Kidney epithelial cell (primary cell): Measurements from ENCODE around the gene WBP2. TPM values are rescaled to one million over a fixed set of nuclear protein-coding genes. Genes with fewer than 3 reads are reported as not detected.

Experiments used
- DNase-seq: peaks from one replicate; pipeline ENCODE4 v3.0.0-alpha.2; 2010; ENCODE audit warnings: low read depth
- H3K27me3 ChIP-seq: 2 replicates; pipeline ENCODE4 v1.6.0; 2011; ENCODE audit warnings: low read length; ENCODE audit not compliant: control insufficient read depth, insufficient read depth
- H3K36me3 ChIP-seq: 2 replicates; pipeline ENCODE4 v1.5.1; 2011; ENCODE audit warnings: low read length; ENCODE audit not compliant: control insufficient read depth, insufficient read depth
- H3K4me3 ChIP-seq: 2 replicates; pipeline ENCODE4 v1.5.1; 2011; ENCODE audit warnings: low read depth, mild to moderate bottlenecking, control low read depth, low read length
- total RNA-seq: library from RNA; depleted of rRNA; stranded (reverse); fragments of >200 nt; gene quantifications from 2 replicates; pipeline ENCODE4 v1.2.3, GENCODE V29; 2015
- TF ChIP-seq, protein P1 (sequence below): IDR thresholded peaks from 2 replicates; pipeline ENCODE4 v1.5.1; 2011; ENCODE audit warnings: mild to moderate bottlenecking, moderate library complexity, low read length, control low read depth, inconsistent platforms; ENCODE audit not compliant: insufficient read depth, poor library complexity, severe bottlenecking

The WBP2 gene
- total RNA-seq, 1 donor from 2014 or later, result 105 TPM

DNA sequence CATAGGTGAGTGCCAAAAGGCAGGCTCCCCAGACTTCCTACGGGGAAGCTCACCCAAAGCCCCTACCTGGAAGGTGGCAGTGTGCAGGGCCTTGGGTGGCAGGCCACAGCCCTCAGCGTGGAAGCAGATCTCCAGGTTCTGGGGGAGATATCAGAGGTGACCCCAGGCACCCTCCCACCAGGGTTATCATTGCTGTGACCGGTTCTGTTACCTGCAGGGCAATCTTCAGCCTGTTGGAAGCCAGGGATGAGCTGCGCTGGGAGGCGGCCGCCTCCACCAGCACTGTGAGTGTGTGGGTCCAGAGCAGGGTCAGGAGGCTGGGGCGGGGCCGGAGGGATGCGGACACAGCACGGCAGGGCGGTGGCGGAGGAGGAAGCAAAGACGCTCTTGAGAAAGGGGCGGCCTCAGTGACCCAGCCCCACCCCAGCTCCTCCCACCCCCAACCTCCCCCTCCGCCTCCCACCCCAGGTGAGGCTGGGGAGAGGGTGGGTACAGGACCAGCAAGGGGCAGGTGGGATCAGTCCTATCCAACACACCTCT is 24.0 kb downstream of the WBP2 start:
- Histone ChIP-seq H3K36me3 (no peaks in the 10 kb centered on the region), H3K4me3 (no peak overlapping the region), H3K27me3 (no peaks in the 10 kb centered on the region)
- TF ChIP-seq, protein P1, sequence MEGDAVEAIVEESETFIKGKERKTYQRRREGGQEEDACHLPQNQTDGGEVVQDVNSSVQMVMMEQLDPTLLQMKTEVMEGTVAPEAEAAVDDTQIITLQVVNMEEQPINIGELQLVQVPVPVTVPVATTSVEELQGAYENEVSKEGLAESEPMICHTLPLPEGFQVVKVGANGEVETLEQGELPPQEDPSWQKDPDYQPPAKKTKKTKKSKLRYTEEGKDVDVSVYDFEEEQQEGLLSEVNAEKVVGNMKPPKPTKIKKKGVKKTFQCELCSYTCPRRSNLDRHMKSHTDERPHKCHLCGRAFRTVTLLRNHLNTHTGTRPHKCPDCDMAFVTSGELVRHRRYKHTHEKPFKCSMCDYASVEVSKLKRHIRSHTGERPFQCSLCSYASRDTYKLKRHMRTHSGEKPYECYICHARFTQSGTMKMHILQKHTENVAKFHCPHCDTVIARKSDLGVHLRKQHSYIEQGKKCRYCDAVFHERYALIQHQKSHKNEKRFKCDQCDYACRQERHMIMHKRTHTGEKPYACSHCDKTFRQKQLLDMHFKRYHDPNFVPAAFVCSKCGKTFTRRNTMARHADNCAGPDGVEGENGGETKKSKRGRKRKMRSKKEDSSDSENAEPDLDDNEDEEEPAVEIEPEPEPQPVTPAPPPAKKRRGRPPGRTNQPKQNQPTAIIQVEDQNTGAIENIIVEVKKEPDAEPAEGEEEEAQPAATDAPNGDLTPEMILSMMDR, result no peak
- DNase-seq, result no peak

DNA sequence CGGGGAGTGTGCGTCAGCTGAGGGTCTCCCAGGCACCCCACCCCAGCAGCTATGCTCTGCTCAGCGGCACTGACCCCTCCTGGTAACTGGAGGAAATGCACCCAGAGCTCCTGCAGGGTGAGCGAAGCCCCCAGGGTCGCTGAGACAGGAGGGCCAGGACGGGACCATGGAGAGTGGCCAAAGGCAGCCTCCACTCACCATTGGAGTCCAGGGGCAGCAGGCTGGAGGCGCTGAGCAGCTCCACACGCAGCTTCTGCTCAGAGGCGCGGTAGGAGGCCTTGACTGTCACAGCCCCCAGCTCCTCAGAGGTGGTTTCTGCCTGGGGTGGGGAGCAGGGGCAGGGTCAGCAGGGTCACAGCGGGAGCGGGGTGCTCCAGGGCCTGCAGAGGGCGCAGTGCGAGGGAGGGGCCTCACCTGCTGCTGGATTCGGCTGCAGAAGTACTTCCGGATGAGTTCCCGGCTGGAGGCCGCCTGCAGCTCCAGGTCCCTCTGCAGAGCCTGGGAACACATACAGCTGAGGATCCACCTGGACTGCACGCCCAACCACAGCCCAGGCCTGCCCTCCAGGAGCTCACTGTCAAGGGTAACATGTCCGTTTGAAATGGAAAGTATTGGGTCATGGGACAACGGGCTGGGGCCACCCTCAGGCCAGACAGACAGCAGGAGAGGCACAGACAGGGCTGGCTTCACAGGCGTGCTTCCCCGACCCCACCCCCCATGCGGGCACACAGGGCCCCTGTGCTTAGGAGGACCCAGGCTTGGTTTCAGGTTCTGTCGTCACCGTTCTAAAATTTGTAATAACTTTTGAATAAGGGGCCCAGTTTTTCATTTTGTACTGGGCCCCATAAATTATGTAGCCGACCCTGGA is 24.7 kb downstream of the WBP2 start:
- Histone ChIP-seq H3K4me3 (no peak overlapping the region), H3K27me3 (no peaks in the 10 kb centered on the region), H3K36me3 (no peaks in the 10 kb centered on the region)
- DNase-seq, result no peak
- TF ChIP-seq, protein P1, result peak; percentile 52

DNA sequence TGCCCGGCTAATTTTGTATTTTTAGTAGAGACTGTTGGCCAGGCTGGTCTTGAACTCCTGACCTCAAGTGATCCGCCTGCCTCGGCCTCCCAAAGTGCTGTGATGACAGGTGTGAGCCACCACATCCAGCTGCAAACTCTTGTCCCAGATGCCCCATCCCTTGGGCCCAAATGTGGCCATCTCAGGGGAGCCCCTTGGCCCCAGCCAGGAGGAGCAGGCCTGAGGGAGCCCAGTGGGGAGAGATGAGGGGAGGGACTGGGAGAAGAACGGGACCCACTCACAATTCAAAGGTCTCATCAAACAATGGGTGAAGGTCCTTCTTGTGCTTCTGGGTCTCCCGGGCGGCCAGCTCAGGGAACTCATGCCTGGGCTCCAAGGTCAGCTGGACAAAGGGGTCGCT is 25.4 kb downstream of the WBP2 start:
- H3K27me3 ChIP-seq, result no peaks in the 10 kb centered on the region
- TF ChIP-seq, protein P1, result no peak
- H3K4me3 ChIP-seq, result no peak overlapping the region
- no peaks in the 10 kb centered on the region for H3K36me3 ChIP-seq
- DNase-seq, result no peak

DNA sequence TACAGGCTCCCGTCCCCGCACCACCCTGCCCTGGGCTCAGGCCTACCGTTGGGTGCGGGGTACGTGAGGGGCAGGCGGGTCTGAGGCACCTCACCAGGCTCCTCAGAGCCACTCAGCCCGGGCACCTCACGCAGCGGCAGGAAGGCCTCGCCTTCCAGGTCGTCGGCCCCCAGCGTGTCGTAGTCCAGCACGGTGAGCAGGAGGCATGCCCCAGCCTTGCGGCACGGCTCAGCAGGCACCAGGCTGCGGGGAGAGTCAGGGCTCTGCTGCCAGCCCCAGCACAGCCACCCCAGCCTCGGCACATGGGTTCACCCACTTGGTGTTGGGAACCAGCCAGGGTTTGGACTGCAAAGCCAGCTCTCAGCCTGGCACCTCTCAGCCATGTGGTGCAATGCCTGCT is 26.4 kb downstream of the WBP2 start:
- no peak overlapping the region for H3K4me3 ChIP-seq
- no peaks in the 10 kb centered on the region for H3K27me3 ChIP-seq
- TF ChIP-seq, protein P1, result no peak
- H3K36me3 ChIP-seq, result no peaks in the 10 kb centered on the region
- no peak for DNase-seq

DNA sequence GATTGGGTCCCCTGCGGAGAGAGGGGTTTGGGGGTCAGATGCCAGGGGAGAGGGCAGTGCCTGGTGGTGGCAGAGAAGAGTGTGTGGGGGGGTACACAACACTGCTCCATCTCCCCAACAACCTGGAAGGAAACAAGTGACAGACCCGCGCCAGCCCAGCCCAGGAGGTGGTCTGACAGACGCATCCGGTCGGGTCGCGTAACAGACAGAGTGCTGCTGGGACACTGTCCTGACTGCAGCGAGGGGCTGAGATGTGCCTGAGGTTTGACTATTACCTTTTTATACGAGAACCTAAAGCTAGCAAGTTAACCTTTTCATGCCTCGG is 27.1 kb downstream of the WBP2 start:
- TF ChIP-seq, protein P1, result no peak
- H3K4me3 ChIP-seq, result no peak overlapping the region
- no peak for DNase-seq

More for the DNA sequence above, 27.1 kb downstream of the WBP2 start:
- Histone ChIP-seq H3K36me3 (no peaks in the 10 kb centered on the region), H3K27me3 (no peaks in the 10 kb centered on the region)
